GM19099 (cell line): ENCODE data around the gene KCNK18.

Experiments
- POLR2A ChIP-seq: IDR thresholded peaks from 3 replicates; pipeline ENCODE4 v1.6.1; 2011; ENCODE audit warnings: low read depth; ENCODE audit not compliant: insufficient read length; ENCODE audit errors: extremely low read depth

KCNK18 gene

DNA sequence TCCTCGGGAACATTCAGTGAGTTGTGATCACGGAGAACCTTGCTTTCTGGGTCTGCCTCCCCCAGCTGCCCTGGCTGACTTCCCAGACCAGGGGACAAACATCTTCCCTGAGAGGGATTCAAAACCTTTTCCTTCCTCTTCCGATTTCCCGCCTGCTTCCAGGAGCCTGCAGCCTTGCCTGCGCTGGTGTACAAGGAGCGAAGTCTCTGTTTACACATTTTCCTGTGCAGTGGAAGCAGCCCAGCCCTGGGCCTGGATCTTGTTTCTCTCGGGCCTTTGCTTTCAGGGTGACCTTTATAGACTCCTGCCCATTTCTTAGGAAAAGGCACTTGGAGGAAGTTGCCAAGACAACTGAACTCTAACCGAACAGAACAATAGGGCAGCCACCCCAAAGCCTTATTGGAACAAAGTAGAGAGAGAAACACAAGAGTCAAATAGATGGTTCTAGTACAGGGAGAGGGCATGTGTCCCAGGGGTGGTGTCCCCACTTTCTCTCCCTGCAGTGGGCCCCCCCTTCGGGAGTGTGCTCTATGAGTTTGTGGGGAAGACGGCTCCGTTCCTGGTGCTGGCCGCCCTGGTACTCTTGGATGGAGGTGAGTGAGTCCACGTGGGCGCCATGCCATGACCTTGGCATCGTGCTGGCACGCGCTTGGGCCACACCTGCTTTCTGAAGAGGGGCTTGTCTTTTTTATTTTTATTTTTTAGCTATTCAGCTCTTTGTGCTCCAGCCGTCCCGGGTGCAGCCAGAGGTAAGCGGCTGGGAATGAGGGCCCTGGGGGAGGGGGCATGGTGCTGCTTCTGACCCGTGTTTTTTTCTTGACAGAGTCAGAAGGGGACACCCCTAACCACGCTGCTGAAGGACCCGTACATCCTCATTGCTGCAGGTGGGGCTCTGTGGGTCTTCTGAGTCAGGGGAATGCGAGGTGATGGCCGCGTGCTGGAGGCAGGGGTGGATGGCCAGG is 57.8 kb downstream of the KCNK18 start:
- no peak for TF ChIP-seq POLR2A

DNA sequence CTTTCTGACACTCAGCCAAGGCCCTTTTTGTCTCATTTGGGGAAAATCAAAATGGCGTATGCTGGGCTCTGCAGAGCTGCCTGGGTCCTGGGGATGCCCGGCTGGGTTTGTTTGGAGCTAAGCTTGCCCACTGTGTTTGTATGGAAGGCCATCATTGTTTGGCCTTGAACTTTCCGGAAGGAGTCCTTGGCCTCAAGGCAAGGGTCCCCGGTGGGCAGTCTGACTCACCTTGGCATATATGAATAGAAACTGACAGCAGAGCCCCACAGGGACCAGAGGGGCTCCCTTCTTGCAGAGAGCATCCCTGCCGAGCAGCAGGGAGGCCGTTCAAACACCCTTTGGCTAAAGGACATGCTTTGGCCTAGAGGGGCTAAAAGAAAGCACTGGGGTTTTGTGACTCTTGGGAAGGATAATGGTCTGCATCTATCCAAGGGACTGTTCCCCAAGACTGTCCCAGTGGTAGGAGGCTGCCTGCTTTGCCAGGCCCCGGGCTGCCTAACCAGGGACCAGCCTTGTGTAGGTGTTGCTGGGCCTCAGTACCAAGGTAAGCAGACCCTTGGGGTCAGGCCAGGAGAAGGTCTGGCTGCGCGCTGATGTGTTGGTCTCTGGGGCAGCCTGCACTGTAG is 58.7 kb downstream of the KCNK18 start:
- TF ChIP-seq POLR2A = no peak

- no peak for TF ChIP-seq POLR2A
These were observed 59.6 kb downstream of the KCNK18 start for GRCh38 chr10:117256910-117257309.

GRCh38 chr10:117257721-117258120 is 60.4 kb downstream of the KCNK18 start:
- TF ChIP-seq POLR2A = no peak

- no peak for TF ChIP-seq POLR2A
These were observed 62.0 kb downstream of the KCNK18 start for GRCh38 chr10:117259279-117259678.
